PC-3 (cell line): ENCODE results near the gene ADORA2A. TPM values are rescaled to one million over a fixed set of nuclear protein-coding genes. Genes with fewer than 3 reads are reported as not detected.

ENCODE experiments used
- ATAC-seq: fragments of 200-7000 bp; cut with Tn5 transposase; 2 replicates; pipeline ENCODE4 v1.9.1; 2020; ENCODE audit warnings: mild to moderate bottlenecking, moderate library complexity
- BruUV-seq: library from RNA; stranded (reverse); fragments of 400-500 nt; replicated peaks from 2 replicates; lab custom pipeline; 2021; lab: Mats Ljungman, UMichigan
- CTCF ChIA-PET: fragments of 300-600 bp; sonication (Branson Sonifier 250); formaldehyde crosslinking; loops from one replicate; lab custom pipeline; 2022; ENCODE audit warnings: antibody characterized with exemption; lab: Charles Lee
- POLR2A ChIA-PET: fragments of 300-600 bp; sonication (Branson Sonifier 250); formaldehyde crosslinking; loops from one replicate; lab custom pipeline; 2022; ENCODE audit warnings: antibody characterized with exemption; ENCODE audit not compliant: unreplicated experiment; lab: Charles Lee
- DNase-seq: peaks from one replicate; pipeline ENCODE4 v3.0.0-alpha.2; 2015
- H2AFZ ChIP-seq: fragments of 300-600 bp; sonication (generic); 2 replicates; pipeline ENCODE4 v1.6.0; 2016; ENCODE audit warnings: antibody characterized with exemption, low read length
- H3F3A ChIP-seq: fragments of 300-600 bp; sonication (generic); one replicate; pipeline ENCODE4 v1.6.0; 2017; ENCODE audit warnings: antibody characterized with exemption, low read length, control low read depth, mild to moderate bottlenecking; ENCODE audit not compliant: unreplicated experiment
- H3K27ac ChIP-seq: fragments of 300-600 bp; sonication (generic); 2 replicates; pipeline ENCODE4 v1.5.1; 2016; ENCODE audit warnings: mild to moderate bottlenecking, low read length
- H3K27me3 ChIP-seq: fragments of 300-600 bp; sonication (generic); 2 replicates; pipeline ENCODE4 v1.6.1; 2016; ENCODE audit warnings: low read length, mixed read lengths
- H3K36me3 ChIP-seq: fragments of 300-600 bp; sonication (generic); 2 replicates; pipeline ENCODE4 v1.6.1; 2016; ENCODE audit warnings: low read depth, mixed run types, low read length, mixed read lengths
- H3K4me1 ChIP-seq: fragments of 300-600 bp; sonication (generic); 2 replicates; pipeline ENCODE4 v1.5.1; 2016; ENCODE audit warnings: low read length; ENCODE audit not compliant: insufficient read depth
- H3K4me2 ChIP-seq: fragments of 300-600 bp; sonication (generic); 2 replicates; pipeline ENCODE4 v1.6.0; 2016; ENCODE audit warnings: low read length
- H3K4me3 ChIP-seq: fragments of 300-600 bp; sonication (generic); 2 replicates; pipeline ENCODE4 v1.5.1; 2016; ENCODE audit warnings: mild to moderate bottlenecking, low read length, mixed read lengths
- H3K79me2 ChIP-seq: fragments of 300-600 bp; sonication (generic); 2 replicates; pipeline ENCODE4 v1.6.1; 2017; ENCODE audit warnings: low read length, mixed read lengths
- H3K9ac ChIP-seq: fragments of 300-600 bp; sonication (generic); 2 replicates; pipeline ENCODE4 v1.6.0; 2016; ENCODE audit warnings: mild to moderate bottlenecking, low read length
- H3K9me2 ChIP-seq: fragments of 300-600 bp; sonication (generic); replicated peaks from 2 replicates; pipeline ENCODE4 v1.6.1; 2016; ENCODE audit warnings: mixed run types, low read length, mixed read lengths
- H3K9me3 ChIP-seq: fragments of 300-600 bp; sonication (generic); 2 replicates; pipeline ENCODE4 v1.6.1; 2016; ENCODE audit warnings: low read length, mixed read lengths
- H4K20me1 ChIP-seq: fragments of 300-600 bp; sonication (generic); 2 replicates; pipeline ENCODE4 v1.6.1; 2016; ENCODE audit warnings: low read length, mixed read lengths
- EZH2 ChIP-seq: fragments of 300-600 bp; sonication (generic); IDR thresholded peaks from one replicate; pipeline ENCODE4 v1.6.1; 2017; ENCODE audit warnings: antibody characterized with exemption, mild to moderate bottlenecking, low read length; ENCODE audit not compliant: unreplicated experiment
- EZH2phosphoT487 ChIP-seq: fragments of 300-600 bp; sonication (generic); IDR thresholded peaks from 2 replicates; pipeline ENCODE4 v1.6.1; 2018; ENCODE audit warnings: mild to moderate bottlenecking, antibody characterized with exemption, low read length, borderline replicate concordance
- intact Hi-C: fragments of 100-400 bp; cut with micrococcal nuclease; formaldehyde crosslinking; loops from 2 replicates; pipeline ENCODE4 v1.9.0; 2023
- total RNA-seq: library from RNA; depleted of rRNA; stranded (reverse); fragments of >200 nt; gene quantifications from 2 replicates; pipeline ENCODE4 v1.2.3, GENCODE V29; 2014
- TF ChIP-seq, protein P1 (sequence below): fragments of 300-600 bp; sonication (generic); conservative IDR thresholded peaks from 2 replicates; pipeline ENCODE4 v1.5.1; 2017; ENCODE audit warnings: antibody characterized with exemption, low read depth, mild to moderate bottlenecking, low read length

ADORA2A gene
- total RNA-seq, 1 experiment from 2014 or later, result 1.7 TPM

DNA sequence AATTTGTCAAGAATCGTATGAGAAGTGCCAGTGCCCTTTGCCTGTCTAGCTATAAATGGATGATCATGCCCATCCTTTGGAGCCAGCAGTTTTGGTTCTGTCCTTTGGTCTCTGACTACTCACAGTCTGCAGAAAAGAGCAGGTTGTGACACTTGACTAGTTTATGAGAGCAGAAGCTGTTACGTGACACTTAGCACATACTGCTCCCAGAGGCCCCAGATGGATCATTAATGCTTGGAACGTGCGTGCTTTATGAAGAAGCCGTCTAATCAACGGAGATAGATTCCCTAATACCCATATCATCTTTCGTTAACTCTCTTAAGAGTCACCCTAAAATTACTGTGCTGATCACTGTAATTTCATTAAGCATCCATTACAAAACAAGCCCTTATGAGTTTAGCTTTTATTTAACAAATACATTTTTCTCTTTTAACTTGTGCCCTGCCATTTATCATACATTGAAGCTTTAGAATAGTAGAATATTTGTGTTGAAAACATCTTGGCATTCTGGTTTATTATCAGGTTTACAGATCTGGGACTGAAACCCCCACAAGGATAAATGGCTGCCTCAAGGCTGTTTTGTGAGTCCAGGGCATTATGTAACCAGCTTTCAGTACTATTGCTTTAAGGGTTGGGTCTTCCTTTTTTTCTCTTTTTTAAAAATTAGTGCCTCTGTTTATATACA lies 47.0 kb upstream of the ADORA2A start:
- Histone ChIP-seq H3K27ac (no peak overlapping the region), H3K36me3 (no peaks in the 10 kb centered on the region), H3K9ac (no peak overlapping the region), H3K27me3 (no peaks in the 10 kb centered on the region), H3K9me2 (no peaks in the 10 kb centered on the region), H3K9me3 (no peaks in the 10 kb centered on the region), H3K4me1 (no peaks in the 10 kb centered on the region), H3K79me2 (no peaks in the 10 kb centered on the region), H3K4me2 (no peak overlapping the region), H2AFZ (no peak overlapping the region), H3K4me3 (no peak overlapping the region), H3F3A (no peaks in the 10 kb centered on the region), H4K20me1 (no peaks in the 10 kb centered on the region)
- TF ChIP-seq EZH2phosphoT487 (no peak), EZH2 (no peak)
- TF ChIP-seq, protein P1, sequence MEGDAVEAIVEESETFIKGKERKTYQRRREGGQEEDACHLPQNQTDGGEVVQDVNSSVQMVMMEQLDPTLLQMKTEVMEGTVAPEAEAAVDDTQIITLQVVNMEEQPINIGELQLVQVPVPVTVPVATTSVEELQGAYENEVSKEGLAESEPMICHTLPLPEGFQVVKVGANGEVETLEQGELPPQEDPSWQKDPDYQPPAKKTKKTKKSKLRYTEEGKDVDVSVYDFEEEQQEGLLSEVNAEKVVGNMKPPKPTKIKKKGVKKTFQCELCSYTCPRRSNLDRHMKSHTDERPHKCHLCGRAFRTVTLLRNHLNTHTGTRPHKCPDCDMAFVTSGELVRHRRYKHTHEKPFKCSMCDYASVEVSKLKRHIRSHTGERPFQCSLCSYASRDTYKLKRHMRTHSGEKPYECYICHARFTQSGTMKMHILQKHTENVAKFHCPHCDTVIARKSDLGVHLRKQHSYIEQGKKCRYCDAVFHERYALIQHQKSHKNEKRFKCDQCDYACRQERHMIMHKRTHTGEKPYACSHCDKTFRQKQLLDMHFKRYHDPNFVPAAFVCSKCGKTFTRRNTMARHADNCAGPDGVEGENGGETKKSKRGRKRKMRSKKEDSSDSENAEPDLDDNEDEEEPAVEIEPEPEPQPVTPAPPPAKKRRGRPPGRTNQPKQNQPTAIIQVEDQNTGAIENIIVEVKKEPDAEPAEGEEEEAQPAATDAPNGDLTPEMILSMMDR, result no peak
- no peak for ATAC-seq
- BruUV-seq, result no TSS peak
- CTCF ChIA-PET, result no interaction called here
- POLR2A ChIA-PET, result no interaction called here
- no peak for DNase-seq
- intact Hi-C loops, result no loop called here

DNA sequence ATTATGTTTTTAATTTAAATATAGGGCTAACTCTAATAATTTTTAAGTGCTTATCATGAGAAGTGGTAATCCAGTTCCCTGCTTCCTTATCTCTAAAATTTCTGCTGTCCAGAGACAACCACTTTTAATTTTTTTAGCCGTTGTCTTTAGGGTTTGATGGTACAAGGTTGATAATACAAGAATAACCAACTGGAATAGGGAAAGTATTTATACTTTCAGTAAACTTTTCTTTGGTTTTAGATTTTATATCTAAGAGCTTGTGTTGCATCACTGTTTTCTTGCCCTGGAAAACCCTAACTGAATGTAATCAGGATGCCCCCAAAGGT lies 46.5 kb upstream of the ADORA2A start:
- Histone ChIP-seq H3K27ac (no peak overlapping the region), H4K20me1 (no peaks in the 10 kb centered on the region), H3K9me3 (no peaks in the 10 kb centered on the region), H3K9me2 (no peaks in the 10 kb centered on the region), H3F3A (no peaks in the 10 kb centered on the region), H3K4me2 (no peak overlapping the region), H3K27me3 (no peaks in the 10 kb centered on the region), H3K79me2 (no peaks in the 10 kb centered on the region), H3K4me1 (no peaks in the 10 kb centered on the region), H3K4me3 (no peak overlapping the region), H3K36me3 (no peaks in the 10 kb centered on the region), H2AFZ (no peak overlapping the region), H3K9ac (no peak overlapping the region)
- TF ChIP-seq EZH2, result no peak
- no peak for TF ChIP-seq EZH2phosphoT487
- DNase-seq (no peak), ATAC-seq (no peak)
- BruUV-seq, result no TSS peak
- CTCF ChIA-PET, result no interaction called here
- intact Hi-C loops, result no loop called here
- POLR2A ChIA-PET, result no interaction called here

DNA sequence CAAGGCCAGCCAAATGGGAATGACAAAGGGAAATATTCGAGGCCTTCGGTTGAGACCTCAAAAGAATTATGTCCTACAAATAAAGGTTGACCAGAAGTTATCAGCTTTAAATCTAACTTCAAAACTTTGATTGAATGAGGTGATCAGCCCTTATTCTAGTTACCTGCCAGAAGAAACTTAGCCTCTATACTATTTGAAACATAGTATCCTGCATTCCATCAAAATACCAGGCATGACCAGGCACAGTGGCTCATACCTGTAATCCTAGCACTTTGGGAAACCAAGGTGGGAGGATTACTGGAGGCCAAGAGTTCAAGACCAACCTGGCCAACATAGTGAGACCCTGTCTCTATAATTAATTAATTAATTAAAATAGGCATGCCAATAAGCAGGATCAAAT lies 44.3 kb upstream of the ADORA2A start:
- Histone ChIP-seq H3F3A (no peaks in the 10 kb centered on the region), H3K4me1 (no peaks in the 10 kb centered on the region), H3K4me3 (no peak overlapping the region), H2AFZ (no peak overlapping the region), H3K27ac (no peak overlapping the region), H3K27me3 (no peaks in the 10 kb centered on the region), H3K9me2 (no peaks in the 10 kb centered on the region), H4K20me1 (no peaks in the 10 kb centered on the region), H3K9me3 (no peaks in the 10 kb centered on the region), H3K79me2 (no peaks in the 10 kb centered on the region), H3K36me3 (no peaks in the 10 kb centered on the region), H3K4me2 (no peak overlapping the region), H3K9ac (no peak overlapping the region)
- intact Hi-C loops, result no loop called here
- CTCF ChIA-PET, result no interaction called here
- POLR2A ChIA-PET, result no interaction called here
- ATAC-seq (no peak), DNase-seq (no peak)
- BruUV-seq, result no TSS peak
- TF ChIP-seq EZH2 (no peak), EZH2phosphoT487 (no peak)
- TF ChIP-seq, protein P1, result no peak
